Endothelial cell of umbilical vein (primary cell): ENCODE data around the gene ABCC1. TPM values are rescaled to one million over a fixed set of nuclear protein-coding genes. Genes with fewer than 3 reads are reported as not detected.

Source experiments
- BruUV-seq: library from RNA; stranded (reverse); fragments of 400-500 nt; replicated peaks from 2 replicates; lab custom pipeline; 2021; lab: Mats Ljungman, UMichigan
- CTCF ChIA-PET: fragments of 300-600, 350-600 bp; sonication (Branson Sonifier 250); formaldehyde crosslinking; loops from one replicate; lab custom pipeline; 2021; ENCODE audit warnings: antibody characterized with exemption, inconsistent platforms; lab: Charles Lee
- POLR2A ChIA-PET: fragments of 300-600, 350-600 bp; sonication (Branson Sonifier 250); formaldehyde crosslinking; loops from one replicate; lab custom pipeline; 2021; ENCODE audit warnings: antibody characterized with exemption, inconsistent platforms; lab: Charles Lee
- DNase-seq: peaks from one replicate; pipeline ENCODE4 v3.0.0-alpha.2; 2011; ENCODE audit warnings: low read depth, low spot score
- FAIRE-seq: peaks from 2 replicates; lab custom pipeline; 2011; peaks lifted over from hg19 to GRCh38; lab: Jason Lieb, UNC
- H2AFZ ChIP-seq: 2 replicates; pipeline ENCODE4 v1.6.0; 2012; ENCODE audit warnings: low read depth, low read length, control low read depth, inconsistent platforms
- H3K27ac ChIP-seq: 2 replicates; pipeline ENCODE4 v1.5.1; 2011; ENCODE audit warnings: low read depth, mild to moderate bottlenecking, control low read depth, low read length, moderate library complexity; ENCODE audit not compliant: insufficient read depth
- H3K27me3 ChIP-seq, 2 experiments: 2 replicates each; pipeline versions ENCODE4 v1.6.0 to v1.6.1; 2011; ENCODE audit warnings: low read length in 2 of 2, mixed read lengths in 1 of 2; ENCODE audit not compliant: control insufficient read depth in 2 of 2, insufficient read depth in 2 of 2
- H3K36me3 ChIP-seq, 2 experiments: 2 replicates in 1 of 2; 3 replicates in 1 of 2; pipeline ENCODE4 v1.5.1; 2011; ENCODE audit warnings: low read length in 2 of 2, mild to moderate bottlenecking in 1 of 2, moderate library complexity in 1 of 2; ENCODE audit not compliant: control insufficient read depth in 2 of 2, insufficient read depth in 2 of 2; ENCODE audit errors: extremely low read depth in 1 of 2
- H3K4me1 ChIP-seq: 3 replicates; pipeline ENCODE4 v1.5.1; 2011; ENCODE audit warnings: mild to moderate bottlenecking, low read length; ENCODE audit not compliant: control insufficient read depth, insufficient read depth; ENCODE audit errors: extremely low read depth
- H3K4me2 ChIP-seq: 2 replicates; pipeline ENCODE4 v1.6.1; 2011; ENCODE audit warnings: low read length, control low read depth, mixed read lengths; ENCODE audit not compliant: insufficient read depth
- H3K4me3 ChIP-seq, 3 experiments: fragments of 200-600 bp in 1 of 3; sonication (generic), shearing (Covaris generic) in 1 of 3; replicated peaks in 1 of 3; 2 replicates each; pipeline ENCODE4 v1.5.1; 2011 to 2016; ENCODE audit warnings: control low read depth in 3 of 3, low read length in 3 of 3, mild to moderate bottlenecking in 2 of 3, inconsistent platforms in 1 of 3, low read depth in 1 of 3, moderate library complexity in 1 of 3; ENCODE audit not compliant: insufficient read depth in 1 of 3
- H3K79me2 ChIP-seq: 2 replicates; pipeline ENCODE4 v1.6.0; 2012; ENCODE audit warnings: low read length, inconsistent platforms; ENCODE audit not compliant: control insufficient read depth, insufficient read depth
- H3K9ac ChIP-seq: replicated peaks from 2 replicates; pipeline ENCODE3; 2011; ENCODE audit warnings: low read length, control low read depth; ENCODE audit not compliant: insufficient read depth; ENCODE audit errors: extremely low read depth
- H3K9me1 ChIP-seq: replicated peaks from 3 replicates; pipeline ENCODE4 v1.6.0; 2011; ENCODE audit warnings: mild to moderate bottlenecking, low read length; ENCODE audit not compliant: control insufficient read depth, insufficient read depth; ENCODE audit errors: extremely low read depth
- H3K9me3 ChIP-seq: replicated peaks from 2 replicates; pipeline ENCODE4 v1.5.1; 2012; ENCODE audit warnings: low read length, inconsistent platforms; ENCODE audit not compliant: control insufficient read depth, insufficient read depth
- H4K20me1 ChIP-seq: replicated peaks from 2 replicates; pipeline ENCODE3; 2011; ENCODE audit warnings: mild to moderate bottlenecking, low read length; ENCODE audit not compliant: control insufficient read depth, insufficient read depth; ENCODE audit errors: extremely low read depth
- EZH2 ChIP-seq: IDR thresholded peaks from 2 replicates; pipeline ENCODE4 v1.6.1; 2012; ENCODE audit warnings: borderline replicate concordance, low read depth, mild to moderate bottlenecking, moderate library complexity, low read length, inconsistent platforms; ENCODE audit not compliant: severe bottlenecking
- FOS ChIP-seq: IDR thresholded peaks from 2 replicates; pipeline ENCODE4 v1.6.1; 2011; ENCODE audit warnings: mild to moderate bottlenecking, low read length, moderate library complexity, borderline replicate concordance; ENCODE audit not compliant: insufficient read depth
- GATA2 ChIP-seq: IDR thresholded peaks from 2 replicates; pipeline ENCODE4 v1.7.0; 2011; ENCODE audit warnings: low read depth, mild to moderate bottlenecking, moderate library complexity, mixed read lengths, low read length; ENCODE audit not compliant: insufficient read length, insufficient read depth
- JUN ChIP-seq: IDR thresholded peaks from 2 replicates; pipeline ENCODE4 v1.6.1; 2011; ENCODE audit warnings: borderline replicate concordance, low read depth; ENCODE audit not compliant: insufficient read length, insufficient read depth
- MAX ChIP-seq: IDR thresholded peaks from 2 replicates; pipeline ENCODE4 v1.6.1; 2011; ENCODE audit not compliant: insufficient read depth, insufficient read length
- MYC ChIP-seq: IDR thresholded peaks from one replicate; pipeline ENCODE4 v1.6.1; 2011; ENCODE audit warnings: mild to moderate bottlenecking, low read depth, low read length
- POLR2A ChIP-seq: IDR thresholded peaks from 2 replicates; pipeline ENCODE4 v1.6.1; 2012; ENCODE audit warnings: low read depth, mild to moderate bottlenecking, control low read depth, low read length
- POLR2AphosphoS5 ChIP-seq: IDR thresholded peaks from 2 replicates; pipeline ENCODE4 v1.6.1; 2012; ENCODE audit warnings: low read depth, mild to moderate bottlenecking, control low read depth, low read length, moderate library complexity; ENCODE audit not compliant: insufficient read depth
- dilution Hi-C: fragments of 300-500 bp; cut with MboI; formaldehyde crosslinking; loops from one replicate; pipeline ENCODE4 v1.15.0; 2019; ENCODE audit warnings: low sequenced_read_pairs; ENCODE audit not compliant: extremely low pct_ligation_motif_present
- intact Hi-C: fragments of 100-400 bp; cut with micrococcal nuclease; formaldehyde crosslinking; loops from one replicate; pipeline ENCODE4 v1.10.0; 2022
- polyA plus RNA-seq, 4 experiments: library from polyadenylated mRNA; depleted of rRNA in 3 of 4; stranded (reverse) in 3 of 4; unstranded in 1 of 4; fragments of >200 nt; gene quantifications; 2 replicates each; pipeline versions ENCODE4 v1.2.1 to v1.2.3, GENCODE V29; 2011 to 2012; ENCODE audit warnings: missing spikeins in 1 of 4
- total RNA-seq: library from RNA; stranded (reverse); gene quantifications from 2 replicates; pipeline ENCODE4 v1.2.3, GENCODE V29; 2021
- TF ChIP-seq, protein P1 (sequence below), 2 donors: IDR thresholded peaks; 1 replicate in 1 of 2; 2 replicates in 1 of 2; pipeline ENCODE4 v1.5.1; 2011; ENCODE audit warnings: low read length in 2 of 2, mild to moderate bottlenecking in 2 of 2, moderate library complexity in 2 of 2, control low read depth in 1 of 2, inconsistent platforms in 1 of 2, low read depth in 1 of 2; ENCODE audit not compliant: insufficient read depth in 1 of 2; ENCODE audit errors: extremely low read depth in 1 of 2

The ABCC1 gene
- total and polyA plus RNA-seq, 2 donors (not counting 3 experiments of a cell fraction or from before 2014, with no cell fraction given) = 46.1 to 89.2 TPM

DNA sequence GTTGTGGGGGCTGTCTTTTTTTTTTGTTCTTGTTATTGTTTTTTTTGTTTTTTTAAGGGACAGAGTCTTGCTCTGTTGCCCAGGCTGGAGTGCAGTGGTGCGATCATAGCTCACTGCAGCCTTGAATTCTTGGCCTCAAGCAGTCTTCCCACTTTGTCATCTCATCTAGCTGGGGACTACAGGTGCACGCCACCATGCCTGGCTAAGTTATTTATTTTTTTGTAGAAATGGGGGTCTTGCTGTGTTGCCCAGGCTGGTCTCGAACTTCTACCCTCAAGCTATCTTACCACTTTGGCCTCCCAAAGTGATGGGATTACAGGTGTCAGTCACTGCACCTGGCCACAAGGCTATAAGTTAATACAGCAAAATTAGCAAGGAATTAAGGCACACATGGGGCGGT is 101.7 kb downstream of the ABCC1 start:
- POLR2A ChIA-PET = no interaction called here
- no peak overlapping the region for H3K4me2 ChIP-seq
- H3K9ac ChIP-seq = no peak overlapping the region
- DNase-seq (no peak), FAIRE-seq (no peak)
- TF ChIP-seq POLR2A = no peak
- TF ChIP-seq FOS = no peak
- dilution Hi-C loops = no loop called here
- intact Hi-C loops = no loop called here
- no peak overlapping the region for H3K4me3 ChIP-seq
- H3K79me2 ChIP-seq = no peaks in the 10 kb centered on the region
- H3K9me1 ChIP-seq = no peaks in the 10 kb centered on the region
- H3K4me1 ChIP-seq = no peaks in the 10 kb centered on the region
- H3K36me3 ChIP-seq = peaks cover 21 to 34% of the 10 kb centered on the region in 2 experiments
- BruUV-seq = no TSS peak
- CTCF ChIA-PET = interaction anchor here (1.9 to 4.6 kb wide), 2 partner anchors 9 to 176 kb away, joined by 6 to 20 read pairs; no protein-coding TSS in a partner anchor
- no peak overlapping the region for H3K27ac ChIP-seq
- H4K20me1 ChIP-seq = no peaks in the 10 kb centered on the region
- H3K9me3 ChIP-seq = no peaks in the 10 kb centered on the region
- H3K27me3 ChIP-seq = no peaks in the 10 kb centered on the region
- H2AFZ ChIP-seq = no peak overlapping the region

GRCh38 chr16:16052916-16053315 is 103.5 kb downstream of the ABCC1 start:
- peaks cover 20 to 32% of the 10 kb centered on the region in 2 experiments for H3K36me3 ChIP-seq
- no peaks in the 10 kb centered on the region for H3K9me1 ChIP-seq
- POLR2A ChIA-PET = interaction anchor here (0.6 kb wide), 1 partner anchor 56 kb away, joined by 3 read pairs; no protein-coding TSS in a partner anchor
- no peak overlapping the region for H3K4me3 ChIP-seq
- H2AFZ ChIP-seq = no peak overlapping the region
- DNase-seq (peak; percentile 13), FAIRE-seq (no peak)
- no peak overlapping the region for H3K4me2 ChIP-seq
- CTCF ChIA-PET = interaction anchor here (0.9 to 4.6 kb wide), 3 partner anchors 23 to 178 kb away, joined by 3 to 20 read pairs (median 3); no protein-coding TSS in a partner anchor
- H3K79me2 ChIP-seq = peaks cover 1% of the 10 kb centered on the region
- no peak overlapping the region for H3K9ac ChIP-seq
- intact Hi-C loops (no loop called here), dilution Hi-C loops (no loop called here)
- H3K27me3 ChIP-seq = no peaks in the 10 kb centered on the region
- no TSS peak for BruUV-seq
- peaks cover 2% of the 10 kb centered on the region for H4K20me1 ChIP-seq
- no peaks in the 10 kb centered on the region for H3K4me1 ChIP-seq
- H3K27ac ChIP-seq = no peak overlapping the region
- H3K9me3 ChIP-seq = no peaks in the 10 kb centered on the region
- TF ChIP-seq GATA2 (no peak), EZH2 (no peak), JUN (no peak), POLR2AphosphoS5 (no peak), FOS (no peak), MYC (no peak), POLR2A (no peak), MAX (no peak)
- TF ChIP-seq, protein P1, sequence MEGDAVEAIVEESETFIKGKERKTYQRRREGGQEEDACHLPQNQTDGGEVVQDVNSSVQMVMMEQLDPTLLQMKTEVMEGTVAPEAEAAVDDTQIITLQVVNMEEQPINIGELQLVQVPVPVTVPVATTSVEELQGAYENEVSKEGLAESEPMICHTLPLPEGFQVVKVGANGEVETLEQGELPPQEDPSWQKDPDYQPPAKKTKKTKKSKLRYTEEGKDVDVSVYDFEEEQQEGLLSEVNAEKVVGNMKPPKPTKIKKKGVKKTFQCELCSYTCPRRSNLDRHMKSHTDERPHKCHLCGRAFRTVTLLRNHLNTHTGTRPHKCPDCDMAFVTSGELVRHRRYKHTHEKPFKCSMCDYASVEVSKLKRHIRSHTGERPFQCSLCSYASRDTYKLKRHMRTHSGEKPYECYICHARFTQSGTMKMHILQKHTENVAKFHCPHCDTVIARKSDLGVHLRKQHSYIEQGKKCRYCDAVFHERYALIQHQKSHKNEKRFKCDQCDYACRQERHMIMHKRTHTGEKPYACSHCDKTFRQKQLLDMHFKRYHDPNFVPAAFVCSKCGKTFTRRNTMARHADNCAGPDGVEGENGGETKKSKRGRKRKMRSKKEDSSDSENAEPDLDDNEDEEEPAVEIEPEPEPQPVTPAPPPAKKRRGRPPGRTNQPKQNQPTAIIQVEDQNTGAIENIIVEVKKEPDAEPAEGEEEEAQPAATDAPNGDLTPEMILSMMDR (IDR thresholded peaks at IDR 0.05; ENCODE audit: extremely low read depth in 1 of 2, insufficient read depth in 1 of 2, low read depth in 1 of 2, low read length in 2 of 2) = no peak
